Progenitor cell of endocrine pancreas (in vitro differentiated cells): Measurements from ENCODE around the gene OR2V2. TPM values are rescaled to one million over a fixed set of nuclear protein-coding genes. Genes with fewer than 3 reads are reported as not detected.
"Not testable (repeated sequence)": the region's sequence is repeated elsewhere in the genome, so short reads cannot be mapped to it uniquely, and the experiment has no call there.

Experiments
- DNase-seq: peaks from one replicate; pipeline ENCODE4 v3.0.0; 2021; ENCODE audit warnings: low spot score; ENCODE audit not compliant: unreplicated experiment
- H3K27ac Mint-ChIP-seq: 2 replicates; pipeline ENCODE4 v1.8.0; 2021; ENCODE audit warnings: mild to moderate bottlenecking, moderate library complexity, mixed read lengths
- H3K27me3 Mint-ChIP-seq: 2 replicates; pipeline ENCODE4 v1.8.0; 2021; ENCODE audit warnings: mixed read lengths
- H3K36me3 Mint-ChIP-seq: 2 replicates; pipeline ENCODE4 v1.8.0; 2022; ENCODE audit warnings: mixed read lengths; ENCODE audit not compliant: insufficient read depth
- H3K4me1 Mint-ChIP-seq: 2 replicates; pipeline ENCODE4 v1.8.0; 2021; ENCODE audit warnings: low read depth, mixed read lengths
- H3K4me3 Mint-ChIP-seq: 2 replicates; pipeline ENCODE4 v1.8.0; 2021; ENCODE audit warnings: low read depth, mild to moderate bottlenecking, moderate library complexity, mixed read lengths
- H3K9me3 Mint-ChIP-seq: 2 replicates; pipeline ENCODE4 v1.8.0; 2021; ENCODE audit warnings: low read depth, mixed read lengths
- CTCF ChIP-seq: fragments of 200-600 bp; sonication (generic); IDR thresholded peaks from one replicate; pipeline ENCODE4 v1.5.0; 2021; ENCODE audit warnings: antibody characterized with exemption, mild to moderate bottlenecking; ENCODE audit not compliant: unreplicated experiment
- total RNA-seq: library from RNA; stranded (reverse); gene quantifications from 2 replicates; pipeline ENCODE4 v1.2.1, GENCODE V29; 2021

Gene OR2V2
- total RNA-seq, 1 donor from 2014 or later: not detected

DNA sequence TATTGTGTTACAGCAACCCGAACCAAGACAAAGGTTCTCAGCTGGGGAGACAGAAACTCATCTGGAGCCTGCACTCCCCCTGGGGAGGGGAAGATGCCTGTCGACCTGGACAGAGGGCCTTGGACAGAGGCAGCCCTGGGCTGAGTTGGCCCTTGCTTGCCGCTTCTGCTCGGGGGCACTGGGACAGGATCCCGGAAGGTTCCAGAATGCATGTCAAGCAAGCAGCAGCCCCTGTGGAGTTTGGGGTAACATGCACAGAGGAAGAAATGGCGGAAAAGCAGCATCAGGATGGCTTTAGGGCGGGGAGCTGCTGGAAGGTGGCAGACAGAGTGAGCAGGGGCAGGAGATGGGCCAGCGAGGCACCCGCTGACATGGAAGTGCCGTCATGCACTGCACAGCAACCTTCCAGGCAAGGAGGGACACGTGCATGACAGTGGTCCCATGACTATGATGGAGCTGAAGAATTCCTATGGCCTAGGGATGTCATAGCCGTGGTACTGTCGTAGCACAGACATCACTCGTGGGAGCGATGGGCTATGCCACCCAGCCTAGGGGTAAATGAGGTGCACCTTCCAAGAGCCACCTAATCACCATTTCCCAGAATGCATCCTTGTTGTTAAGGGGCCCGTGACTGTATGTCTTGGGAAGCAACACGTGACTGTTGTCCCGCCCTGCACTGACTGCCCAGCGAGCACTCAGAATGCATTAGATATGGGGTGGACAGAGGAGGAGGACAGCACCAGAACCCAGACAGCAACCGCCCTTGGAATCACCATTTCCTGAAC, 42.6 kb upstream of the OR2V2 start:
- not testable (repeated sequence) for H3K36me3 Mint-ChIP-seq, DNase-seq, H3K27ac Mint-ChIP-seq, H3K4me1 Mint-ChIP-seq, H3K9me3 Mint-ChIP-seq, H3K4me3 Mint-ChIP-seq
- peaks cover 66% of the 10 kb centered on the region for H3K27me3 Mint-ChIP-seq

DNA sequence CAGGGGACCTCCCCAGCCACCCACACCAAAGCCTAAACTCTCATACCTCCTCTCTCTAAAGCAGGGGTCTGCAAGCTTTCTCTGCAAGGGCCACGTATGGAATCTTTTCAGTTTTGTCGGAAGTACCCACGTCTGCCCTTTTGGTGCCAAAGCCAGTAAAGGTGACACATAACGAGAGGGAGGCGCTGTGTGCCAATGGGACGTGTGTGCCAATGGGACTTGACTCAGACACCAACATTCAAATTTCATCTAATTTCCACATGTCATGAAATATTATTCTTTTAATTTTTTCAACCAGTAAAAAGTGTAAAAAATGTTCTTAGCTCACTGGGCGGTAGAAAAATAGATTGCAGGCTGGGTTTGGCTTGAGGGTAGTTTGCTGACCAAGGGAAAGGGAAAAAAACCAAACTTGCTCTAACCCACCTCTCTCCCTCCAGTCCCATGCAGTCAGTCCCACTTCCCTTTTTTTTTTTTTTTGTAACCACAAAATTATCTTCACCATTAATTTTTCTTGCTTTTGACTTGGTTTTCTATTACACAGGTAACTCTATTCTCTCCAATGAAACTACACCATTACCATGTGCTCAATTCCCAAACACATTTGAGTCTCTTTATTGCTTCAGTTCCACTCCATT, 41.9 kb upstream of the OR2V2 start:
- H3K27me3 Mint-ChIP-seq: peaks cover 67% of the 10 kb centered on the region

GRCh38 chr5:181107699-181108098, 39.7 kb upstream of the OR2V2 start:
- no peak for TF ChIP-seq CTCF
- no peak overlapping the region for H3K27ac Mint-ChIP-seq
- no peak overlapping the region for H3K4me3 Mint-ChIP-seq
- DNase-seq: no peak
- no peaks in the 10 kb centered on the region for H3K9me3 Mint-ChIP-seq
- H3K27me3 Mint-ChIP-seq: peaks cover 88% of the 10 kb centered on the region
- no peaks in the 10 kb centered on the region for H3K36me3 Mint-ChIP-seq
- no peaks in the 10 kb centered on the region for H3K4me1 Mint-ChIP-seq

More for the DNA sequence above, 41.9 kb upstream of the OR2V2 start:
- H3K27ac Mint-ChIP-seq: no peak overlapping the region
- H3K36me3 Mint-ChIP-seq: no peaks in the 10 kb centered on the region
- H3K4me1 Mint-ChIP-seq: no peaks in the 10 kb centered on the region
- H3K9me3 Mint-ChIP-seq: no peaks in the 10 kb centered on the region
- no peak for TF ChIP-seq CTCF
- no peak overlapping the region for H3K4me3 Mint-ChIP-seq
- no peak for DNase-seq

DNA sequence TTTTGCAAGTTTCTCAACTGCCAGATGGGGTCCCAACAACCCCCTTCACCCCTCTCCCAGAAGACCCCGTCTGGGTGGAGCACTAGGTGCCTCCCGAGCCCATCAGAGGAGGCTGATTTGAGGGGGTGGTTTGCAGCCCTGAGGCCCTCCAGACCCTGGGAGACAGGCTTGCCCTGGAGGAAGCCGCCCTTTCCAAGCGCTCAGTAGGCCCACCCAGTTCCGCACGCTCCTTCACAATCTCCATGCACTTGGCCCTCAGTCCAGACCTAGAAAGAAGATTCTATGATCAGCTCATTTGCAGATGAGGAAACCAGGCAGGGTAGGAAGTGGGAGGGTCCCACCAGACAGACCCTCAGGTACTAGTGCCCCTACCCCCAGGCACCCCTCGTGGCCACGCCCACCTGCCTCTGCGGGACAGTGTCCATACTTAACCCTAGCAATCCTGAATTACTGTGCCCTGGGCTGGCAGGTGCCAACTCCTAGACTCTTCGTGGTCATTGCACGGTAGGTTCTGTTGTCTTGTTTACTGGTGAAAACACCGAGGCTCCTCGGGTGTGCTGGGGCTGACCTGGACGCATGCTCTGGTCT, 38.7 kb upstream of the OR2V2 start:
- no peak for DNase-seq
- H3K9me3 Mint-ChIP-seq: no peaks in the 10 kb centered on the region
- H3K27me3 Mint-ChIP-seq: peaks cover 90% of the 10 kb centered on the region
- TF ChIP-seq CTCF: no peak
- no peak overlapping the region for H3K4me3 Mint-ChIP-seq
- no peaks in the 10 kb centered on the region for H3K4me1 Mint-ChIP-seq
- H3K27ac Mint-ChIP-seq: no peak overlapping the region
- no peaks in the 10 kb centered on the region for H3K36me3 Mint-ChIP-seq

GRCh38 chr5:181109489-181110013, 37.8 kb upstream of the OR2V2 start:
- Mint-ChIP-seq H3K9me3 (no peaks in the 10 kb centered on the region), H3K27me3 (peaks cover 92% of the 10 kb centered on the region), H3K27ac (no peak overlapping the region), H3K4me3 (no peak overlapping the region), H3K36me3 (no peaks in the 10 kb centered on the region), H3K4me1 (no peaks in the 10 kb centered on the region)
- TF ChIP-seq CTCF: no peak
- DNase-seq: no peak
